Mesodermal cell (in vitro differentiated cells): Measurements from ENCODE around the gene CNDP1.
A peak's percentile ranks its signal among the peaks of the same experiment; 100 is the strongest.

Experiments
- H3K27ac ChIP-seq: 2 replicates; pipeline ENCODE4 v1.7.0; 2013; ENCODE audit warnings: mild to moderate bottlenecking, low read depth, low read length, moderate library complexity; ENCODE audit not compliant: severe bottlenecking
- H3K36me3 ChIP-seq: 2 replicates; pipeline ENCODE4 v1.7.1; 2013; ENCODE audit warnings: mild to moderate bottlenecking, low read length, moderate library complexity; ENCODE audit not compliant: control insufficient read depth, insufficient read depth
- H3K4me1 ChIP-seq: one replicate; pipeline ENCODE4 v1.7.1; 2013; ENCODE audit warnings: mild to moderate bottlenecking, low read length; ENCODE audit not compliant: insufficient read depth, control insufficient read depth, poor library complexity, severe bottlenecking
- H3K4me3 ChIP-seq: 2 replicates; pipeline ENCODE4 v1.7.0; 2013; ENCODE audit warnings: low read length, control low read depth, mild to moderate bottlenecking; ENCODE audit not compliant: insufficient read depth, poor library complexity, severe bottlenecking; ENCODE audit errors: extremely low read depth
- H3K9me3 ChIP-seq: 2 replicates; pipeline ENCODE4 v1.7.1; 2013; ENCODE audit warnings: mild to moderate bottlenecking, low read length, moderate library complexity; ENCODE audit not compliant: control insufficient read depth
- WGBS, 2 experiments: methylation state at CpG; one replicate each; pipeline ENCODE4 v1.1.5; 2013; ENCODE audit warnings: missing lambda C conversion rate in 2 of 2; ENCODE audit not compliant: insufficient coverage in 2 of 2; 5-methylcytosine and 5-hydroxymethylcytosine counted together

CNDP1 gene

GRCh38 chr18:74587441-74587840 lies 53.1 kb downstream of the CNDP1 start:
- H3K9me3 ChIP-seq = no peaks in the 10 kb centered on the region
- H3K4me1 ChIP-seq = no peaks in the 10 kb centered on the region
- WGBS, 2 experiments = 78 to 85% methylated on average over 7 to 8 of the region's 8 CpGs
- H3K4me3 ChIP-seq = no peak overlapping the region
- no peak overlapping the region for H3K27ac ChIP-seq
- no peaks in the 10 kb centered on the region for H3K36me3 ChIP-seq

GRCh38 chr18:74589021-74589420 lies 54.7 kb downstream of the CNDP1 start:
- 67 to 78% methylated on average over 3 to 5 of the region's 6 CpGs for WGBS, 2 experiments
- H3K27ac ChIP-seq = no peak overlapping the region
- H3K4me3 ChIP-seq = no peak overlapping the region
- no peaks in the 10 kb centered on the region for H3K4me1 ChIP-seq
- H3K36me3 ChIP-seq = peaks cover 9% of the 10 kb centered on the region
- H3K9me3 ChIP-seq = no peaks in the 10 kb centered on the region

GRCh38 chr18:74589811-74590210 lies 55.5 kb downstream of the CNDP1 start:
- H3K36me3 ChIP-seq = peaks cover 10% of the 10 kb centered on the region
- WGBS, 2 experiments = 80 to 88% methylated on average over 2 to 3 of the region's 3 CpGs
- H3K4me1 ChIP-seq = no peaks in the 10 kb centered on the region
- H3K4me3 ChIP-seq = no peak overlapping the region
- H3K27ac ChIP-seq = no peak overlapping the region
- H3K9me3 ChIP-seq = no peaks in the 10 kb centered on the region

- no CpG with 5 or more reads among the region's 1 CpG for WGBS, 2 experiments
- peaks cover 10% of the 10 kb centered on the region for H3K36me3 ChIP-seq
- H3K4me1 ChIP-seq = peaks cover 1% of the 10 kb centered on the region
- no peaks in the 10 kb centered on the region for H3K9me3 ChIP-seq
- H3K4me3 ChIP-seq = no peak overlapping the region
- no peak overlapping the region for H3K27ac ChIP-seq
These were observed 56.4 kb downstream of the CNDP1 start for GRCh38 chr18:74590671-74591070.

- Histone ChIP-seq H3K4me1 (peaks cover 6% of the 10 kb centered on the region), H3K27ac (no peak overlapping the region), H3K9me3 (no peaks in the 10 kb centered on the region), H3K4me3 (no peak overlapping the region), H3K36me3 (peaks cover 10% of the 10 kb centered on the region)
These were observed 61.1 kb downstream of the CNDP1 start for GRCh38 chr18:74595431-74595830.

GRCh38 chr18:74597034-74597661 lies 62.8 kb downstream of the CNDP1 start:
- no peaks in the 10 kb centered on the region for H3K9me3 ChIP-seq
- peak overlapping the region; percentile 86 for H3K4me3 ChIP-seq
- peaks cover 6% of the 10 kb centered on the region for H3K4me1 ChIP-seq
- 1 to 2% methylated on average over 33 to 37 of the region's 41 CpGs for WGBS, 2 experiments
- peak overlapping the region; percentile 94 for H3K27ac ChIP-seq
- peaks cover 10% of the 10 kb centered on the region for H3K36me3 ChIP-seq

GRCh38 chr18:74597662-74598349 lies 63.5 kb downstream of the CNDP1 start, which contains the start of gene ZNF407:
ZNF407 (plus strand) TSS chr18:74597870; CDS start chr18:74631020, 33,150 bp downstream.
- WGBS, 2 experiments = 0% methylated on average over 35 to 46 of the region's 64 CpGs
- Histone ChIP-seq H3K9me3 (no peaks in the 10 kb centered on the region), H3K27ac (peak within 1 kb of the TSS; percentile 94), H3K36me3 (peaks cover 9% of the 10 kb centered on the region), H3K4me3 (peak within 1 kb of the TSS; percentile 86), H3K4me1 (peaks cover 6% of the 10 kb centered on the region)

- Histone ChIP-seq H3K36me3 (peaks cover 6% of the 10 kb centered on the region), H3K9me3 (no peaks in the 10 kb centered on the region), H3K4me3 (peak overlapping the region; percentile 86), H3K27ac (peak overlapping the region; percentile 94), H3K4me1 (peaks cover 6% of the 10 kb centered on the region)
- WGBS, 2 experiments = 0 to 1% methylated on average over 30 to 37 of the region's 44 CpGs
These were observed 64.2 kb downstream of the CNDP1 start for GRCh38 chr18:74598350-74599001.

GRCh38 chr18:74604361-74604760 lies 70.1 kb downstream of the CNDP1 start:
- Histone ChIP-seq H3K4me1 (peaks cover 4% of the 10 kb centered on the region), H3K4me3 (no peak overlapping the region)

GRCh38 chr18:74604774-74605173 lies 70.5 kb downstream of the CNDP1 start:
- H3K36me3 ChIP-seq = no peaks in the 10 kb centered on the region
- no peak overlapping the region for H3K27ac ChIP-seq
- H3K4me3 ChIP-seq = no peak overlapping the region
- WGBS, 2 experiments = 84 to 93% methylated on average over 3 of the region's 4 CpGs
- peaks cover 4% of the 10 kb centered on the region for H3K4me1 ChIP-seq
- H3K9me3 ChIP-seq = no peaks in the 10 kb centered on the region

More at GRCh38 chr18:74604361-74604760, 70.1 kb downstream of the CNDP1 start:
- no peaks in the 10 kb centered on the region for H3K9me3 ChIP-seq
- no peak overlapping the region for H3K27ac ChIP-seq
- no peaks in the 10 kb centered on the region for H3K36me3 ChIP-seq

- Histone ChIP-seq H3K36me3 (no peaks in the 10 kb centered on the region), H3K4me3 (no peak overlapping the region), H3K9me3 (no peaks in the 10 kb centered on the region), H3K4me1 (peaks cover 4% of the 10 kb centered on the region), H3K27ac (no peak overlapping the region)
- WGBS, 2 experiments = 100% methylated on average over 1 to 2 of the region's 2 CpGs
These were observed 74.4 kb downstream of the CNDP1 start for GRCh38 chr18:74608681-74609080.
